GM21528 (cell line): ENCODE data around the gene HOXC5.

ENCODE experiments used
- ATAC-seq: cut with Tn5 transposase; IDR thresholded peaks from one replicate; pipeline ENCODE4 v1.9.1; 2021; ENCODE audit warnings: mild to moderate bottlenecking, moderate library complexity; ENCODE audit not compliant: unreplicated experiment, low FRiP score

Gene HOXC5

DNA sequence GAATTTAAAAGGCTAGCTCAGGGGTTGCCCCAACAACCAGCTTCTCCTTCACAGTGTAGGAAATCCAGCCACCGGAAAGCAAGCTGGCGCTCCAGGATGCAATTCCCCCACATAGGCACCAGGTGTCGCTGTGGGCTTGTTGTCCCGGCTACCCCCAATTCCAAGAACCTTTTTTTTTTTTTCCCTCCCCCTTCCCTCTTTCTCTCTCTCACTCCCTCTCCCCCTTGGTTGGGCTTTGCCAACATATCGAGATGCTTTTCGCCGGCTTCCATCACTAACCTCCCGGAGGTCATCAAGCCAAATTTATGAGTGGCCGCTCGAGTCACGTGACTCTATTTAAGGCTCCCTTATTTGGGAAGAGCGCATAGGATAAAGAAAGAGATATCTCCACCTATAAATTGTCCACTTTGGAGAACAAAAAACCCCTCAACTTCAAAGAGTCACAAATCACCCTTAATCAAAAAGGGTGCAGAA is at the start of gene HOXC5:
Gene HOXC5, plus strand, starts transcription at position 424 of the 474 bp plus-strand sequence. CDS start 73 bp downstream, outside the sequence.
- no peak for ATAC-seq

DNA sequence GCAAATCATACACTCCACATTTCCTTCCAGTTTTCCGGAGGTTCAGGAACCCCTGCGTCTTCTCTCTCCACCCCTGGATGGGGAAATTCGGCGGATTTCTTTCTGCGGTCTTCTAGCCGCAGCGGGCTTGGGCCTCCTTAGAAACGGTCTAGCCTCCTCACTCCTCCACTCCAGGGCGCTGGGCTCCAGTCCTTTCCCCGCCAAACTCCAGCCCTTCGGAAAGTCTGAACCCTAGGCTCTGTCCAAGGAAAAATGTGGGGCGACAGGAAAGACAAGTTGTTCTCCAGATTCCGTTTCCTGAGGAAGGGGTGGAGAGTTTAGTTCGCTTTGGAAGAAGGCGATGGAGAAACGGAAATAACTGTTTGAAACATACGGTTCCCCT is 49.3 kb upstream of the HOXC5 start:
- no peak for ATAC-seq

DNA sequence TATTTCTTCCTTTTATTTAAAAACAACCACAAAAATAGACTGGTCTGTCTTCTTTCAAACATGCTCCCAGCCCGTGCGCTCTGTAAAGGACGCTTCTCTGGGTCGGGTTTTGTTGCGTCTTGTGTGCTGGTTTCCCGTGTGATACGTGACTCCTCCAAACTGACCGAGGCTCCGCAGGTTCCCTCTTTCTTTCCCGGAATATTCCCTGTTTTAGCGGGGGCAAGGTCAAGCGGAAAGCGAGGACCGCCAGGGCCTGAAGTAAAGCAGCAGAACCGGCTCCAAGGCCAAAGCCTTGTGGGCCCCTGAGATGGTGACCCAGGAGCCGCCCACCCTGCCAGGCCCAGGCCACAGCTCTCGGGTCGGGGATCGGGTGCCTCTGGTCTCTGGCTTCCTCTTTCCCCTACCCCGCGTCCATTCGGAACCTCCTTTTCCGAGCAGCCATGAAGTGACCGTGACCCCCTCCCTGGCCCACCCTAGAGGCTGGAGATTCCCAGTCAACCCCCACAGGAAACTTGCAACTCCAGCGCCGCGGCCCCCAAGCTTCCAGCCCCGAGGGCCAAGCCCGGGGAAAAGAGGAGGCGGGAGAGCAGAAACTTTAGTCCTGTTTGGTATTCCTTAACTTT is 48.8 kb upstream of the HOXC5 start:
- no peak for ATAC-seq

DNA sequence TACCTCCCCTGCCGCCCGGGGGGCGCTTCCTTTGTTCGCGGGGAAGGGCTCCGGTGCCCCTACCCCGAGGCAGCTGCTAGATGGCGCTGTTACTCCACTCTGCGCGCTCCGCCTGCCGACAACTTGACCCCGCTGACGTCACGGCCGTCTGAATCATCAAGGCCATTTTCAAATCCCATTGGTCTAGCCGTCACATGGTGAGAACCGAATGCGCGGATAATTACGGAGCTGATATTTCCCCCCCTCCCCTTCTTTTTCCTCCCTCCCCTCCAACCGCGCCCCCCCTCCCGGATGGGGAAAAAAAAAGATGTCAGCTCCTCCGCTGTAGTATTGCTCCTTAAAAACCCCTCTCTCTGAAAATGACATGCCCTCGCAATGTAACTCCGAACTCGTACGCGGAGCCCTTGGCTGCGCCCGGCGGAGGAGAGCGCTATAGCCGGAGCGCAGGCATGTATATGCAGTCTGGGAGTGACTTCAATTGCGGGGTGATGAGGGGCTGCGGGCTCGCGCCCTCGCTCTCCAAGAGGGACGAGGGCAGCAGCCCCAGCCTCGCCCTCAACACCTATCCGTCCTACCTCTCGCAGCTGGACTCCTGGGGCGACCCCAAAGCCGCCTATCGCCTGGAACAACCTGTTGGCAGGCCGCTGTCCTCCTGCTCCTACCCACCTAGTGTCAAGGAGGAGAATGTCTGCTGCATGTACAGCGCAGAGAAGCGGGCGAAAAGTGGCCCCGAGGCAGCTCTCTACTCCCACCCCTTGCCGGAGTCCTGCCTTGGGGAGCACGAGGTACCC is 47.8 kb upstream of the HOXC5 start, which contains the start of gene HOXC10:
Gene HOXC10, plus strand, starts transcription at position 246 of the 791 bp plus-strand sequence. Its CDS starts 114 bp downstream, at position 360.
- no peak for ATAC-seq

DNA sequence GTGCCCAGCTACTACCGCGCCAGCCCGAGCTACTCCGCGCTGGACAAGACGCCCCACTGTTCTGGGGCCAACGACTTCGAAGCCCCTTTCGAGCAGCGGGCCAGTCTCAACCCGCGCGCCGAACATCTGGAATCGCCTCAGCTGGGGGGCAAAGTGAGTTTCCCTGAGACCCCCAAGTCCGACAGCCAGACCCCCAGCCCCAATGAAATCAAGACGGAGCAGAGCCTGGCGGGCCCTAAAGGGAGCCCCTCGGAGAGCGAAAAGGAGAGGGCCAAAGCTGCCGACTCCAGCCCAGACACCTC is 47.2 kb upstream of the HOXC5 start:
- no peak for ATAC-seq

DNA sequence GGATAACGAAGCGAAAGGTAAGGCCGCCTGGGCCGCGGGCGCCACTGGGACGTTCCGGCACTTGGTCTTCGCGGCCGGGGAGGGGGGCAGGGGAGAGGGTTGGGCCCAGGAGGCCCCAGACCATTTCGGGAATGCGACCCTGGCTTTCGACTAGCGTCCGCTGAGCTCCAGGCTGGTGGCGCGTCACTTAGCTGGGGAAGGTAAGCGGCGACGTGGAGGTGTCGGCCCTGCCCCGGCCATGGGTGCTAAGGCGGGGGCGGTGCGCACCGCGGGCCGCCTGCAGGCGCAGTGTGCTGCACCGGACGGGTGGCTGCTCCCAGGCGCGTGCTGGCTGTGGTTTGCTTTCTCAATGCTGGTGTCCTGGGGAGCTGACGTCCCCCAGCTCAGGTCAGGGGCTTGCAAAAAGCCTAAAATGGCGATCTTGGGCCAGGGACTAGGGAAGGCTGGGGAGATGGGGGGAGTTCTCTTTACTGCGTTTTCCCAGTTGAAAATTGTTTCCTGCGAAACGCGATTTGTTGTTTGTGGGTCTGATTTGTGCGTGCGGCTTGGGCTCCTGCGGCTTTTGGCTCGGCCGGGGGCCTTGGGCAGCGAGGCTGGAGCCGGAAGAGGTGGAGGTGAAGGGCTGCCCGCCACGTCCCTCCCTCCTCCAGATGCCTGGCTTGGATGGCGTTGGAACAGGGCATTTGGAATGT is 46.7 kb upstream of the HOXC5 start:
- no peak for ATAC-seq

DNA sequence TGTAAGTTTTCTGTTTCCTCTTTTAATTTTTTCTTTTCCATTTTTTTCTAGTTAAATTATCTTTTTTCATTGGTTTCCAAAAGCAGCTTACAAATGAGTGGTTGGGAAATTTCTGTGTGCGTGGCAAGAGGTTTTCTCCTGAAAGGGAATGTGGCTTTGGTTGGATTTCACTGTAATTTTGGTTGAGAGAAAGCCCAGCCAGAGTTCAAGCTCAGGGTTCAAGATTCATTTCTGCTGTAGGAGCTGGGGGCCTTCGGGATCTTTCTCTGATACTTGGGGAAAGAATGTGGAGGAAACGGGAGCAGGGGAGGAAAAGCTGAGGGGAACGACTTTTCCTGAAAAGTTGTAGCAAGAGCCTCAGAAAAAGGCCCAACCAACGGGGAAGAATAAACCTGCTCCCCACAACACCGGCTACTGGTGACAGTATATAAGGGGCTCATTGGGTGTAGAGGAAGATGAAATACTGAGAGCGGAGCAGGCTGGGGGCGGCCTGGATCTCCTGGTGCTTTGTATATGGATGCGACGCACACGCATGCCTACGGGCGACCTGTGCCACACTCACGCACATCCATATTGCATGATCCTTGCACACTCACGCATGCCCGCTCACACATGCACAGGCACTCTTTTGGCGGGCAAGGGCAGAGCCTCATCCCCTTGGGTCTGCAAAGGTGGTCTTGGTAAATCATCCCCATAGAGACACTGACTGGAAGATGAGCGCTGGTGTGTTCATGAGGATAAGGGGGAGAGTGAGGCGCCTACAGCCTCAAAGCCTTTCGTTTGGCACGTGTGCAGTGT is 46.0 kb upstream of the HOXC5 start:
- no peak for ATAC-seq

DNA sequence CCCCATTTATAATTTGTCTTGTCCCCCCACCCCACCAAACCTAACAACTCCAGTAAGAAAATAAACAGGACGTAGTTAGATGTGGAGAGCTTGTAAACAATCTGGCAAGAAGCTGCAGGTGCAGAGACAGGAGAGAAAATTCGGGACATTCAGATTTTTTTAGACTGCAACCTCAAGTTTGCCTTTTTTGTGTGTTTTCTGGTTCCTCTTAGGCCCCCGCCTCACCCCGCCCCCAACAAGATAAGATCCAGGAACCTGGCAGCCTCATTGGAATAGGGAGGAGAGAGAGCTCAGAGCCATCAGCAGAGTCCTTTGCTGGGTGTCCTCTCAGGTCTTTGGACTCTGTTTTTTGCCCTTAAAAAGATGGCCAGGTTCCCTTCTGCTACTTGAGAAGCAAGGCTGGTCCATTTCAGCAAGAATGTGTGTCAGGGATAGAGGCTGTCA is 45.0 kb upstream of the HOXC5 start:
- ATAC-seq: no peak

DNA sequence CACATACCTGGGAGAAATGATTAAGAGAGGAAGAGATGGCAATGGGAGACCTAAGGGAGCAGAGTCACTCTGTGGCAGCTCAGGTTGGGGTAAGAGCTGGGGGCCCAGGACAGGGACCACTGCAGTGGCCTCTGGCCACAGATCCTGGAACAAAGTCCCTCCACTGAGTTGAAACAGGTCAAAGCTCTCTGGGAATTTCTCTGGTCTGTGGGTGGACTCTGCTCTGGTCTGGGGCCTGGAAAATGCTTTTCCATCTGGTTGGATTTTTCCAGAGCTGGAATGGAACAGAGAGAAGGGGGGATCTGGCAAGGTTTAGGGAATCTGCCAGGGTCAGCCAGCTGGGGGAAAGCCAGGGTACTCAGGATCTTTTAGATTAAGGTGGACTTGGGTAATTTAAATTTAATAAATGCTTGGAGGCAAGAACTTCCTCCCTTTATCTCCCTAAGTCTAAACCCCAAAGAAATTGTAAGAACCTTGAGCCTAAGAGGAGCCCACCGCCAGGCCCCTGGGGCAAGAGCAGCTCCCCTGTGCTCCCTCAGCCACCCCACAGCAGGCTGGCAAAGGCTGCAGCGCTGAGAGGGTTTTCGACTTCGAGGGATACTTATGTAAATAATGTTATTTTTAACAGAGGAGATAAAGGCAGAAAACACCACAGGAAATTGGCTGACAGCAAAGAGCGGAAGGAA is 44.2 kb upstream of the HOXC5 start:
- no peak for ATAC-seq

DNA sequence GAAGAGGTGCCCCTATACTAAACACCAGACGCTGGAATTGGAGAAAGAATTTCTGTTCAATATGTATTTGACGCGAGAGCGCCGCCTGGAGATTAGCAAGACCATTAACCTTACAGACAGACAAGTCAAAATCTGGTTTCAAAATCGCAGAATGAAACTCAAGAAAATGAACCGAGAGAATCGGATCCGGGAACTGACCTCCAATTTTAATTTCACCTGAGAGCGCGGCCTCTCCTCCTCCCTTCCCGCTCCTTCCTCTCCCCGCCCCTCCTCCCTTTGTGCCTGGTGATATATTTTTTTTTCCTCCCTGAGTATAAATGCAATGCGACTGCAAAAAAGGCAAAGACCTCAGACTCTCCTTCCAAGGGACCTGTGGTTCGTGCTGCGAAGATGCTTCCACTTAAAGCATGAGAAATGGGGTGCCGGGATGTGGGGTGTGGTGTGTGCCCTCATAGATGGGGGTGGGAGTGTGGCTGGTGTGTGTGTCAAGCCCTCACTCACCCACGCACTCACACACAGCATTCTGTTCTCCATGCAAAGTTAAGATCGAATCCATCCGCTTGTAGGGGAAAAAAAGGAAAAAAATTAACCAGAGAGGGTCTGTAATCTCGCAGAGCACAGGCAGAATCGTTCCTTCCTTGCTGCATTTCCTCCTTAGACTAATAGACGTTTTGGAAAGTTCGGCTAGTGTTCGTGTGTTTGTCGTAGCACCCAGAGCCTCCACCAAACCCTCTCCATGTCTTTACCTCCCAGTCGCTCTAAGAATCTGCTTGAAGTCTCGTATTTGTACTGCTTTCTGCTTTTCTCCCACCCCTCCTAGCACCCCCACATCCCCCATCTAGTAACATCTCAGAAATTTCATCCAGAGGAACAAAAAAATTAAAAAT is 43.4 kb upstream of the HOXC5 start:
- no peak for ATAC-seq

DNA sequence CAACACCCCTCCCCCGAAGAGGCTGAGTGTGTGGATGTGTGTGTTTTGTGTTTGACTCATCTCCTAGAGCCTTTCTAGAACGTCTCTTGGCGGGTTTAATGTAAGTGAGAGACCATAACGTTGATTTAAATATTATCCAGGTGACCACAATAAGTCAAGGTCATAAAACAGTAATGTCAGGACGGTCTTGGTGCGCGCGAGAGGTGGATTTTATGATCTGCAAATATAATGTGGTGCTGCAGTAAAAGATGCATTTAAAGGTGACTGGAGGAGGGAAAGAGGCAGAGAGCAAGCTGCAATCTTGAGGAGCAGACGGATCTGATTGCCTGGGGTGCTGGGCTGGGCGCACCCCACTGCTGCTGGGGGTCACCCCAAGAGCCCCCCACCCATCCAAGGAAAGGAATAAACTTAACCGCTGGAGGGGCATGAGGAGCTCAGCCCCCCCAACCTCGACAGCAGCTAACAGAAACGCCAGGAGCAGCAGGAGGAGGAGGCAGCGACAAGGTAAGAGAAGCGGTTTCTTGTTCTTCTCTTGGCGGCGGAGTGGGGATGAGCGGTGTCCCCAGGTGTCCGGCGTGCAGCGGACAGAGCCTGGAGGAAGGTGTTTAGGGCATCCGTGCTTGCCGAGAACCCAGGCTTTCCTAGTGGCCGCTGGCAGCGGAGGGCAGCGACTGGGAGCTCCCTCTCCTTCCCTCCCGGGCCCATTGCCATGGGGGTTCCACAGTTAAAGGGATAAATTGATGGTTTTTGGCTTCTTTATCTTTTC is 42.4 kb upstream of the HOXC5 start:
- no peak for ATAC-seq

DNA sequence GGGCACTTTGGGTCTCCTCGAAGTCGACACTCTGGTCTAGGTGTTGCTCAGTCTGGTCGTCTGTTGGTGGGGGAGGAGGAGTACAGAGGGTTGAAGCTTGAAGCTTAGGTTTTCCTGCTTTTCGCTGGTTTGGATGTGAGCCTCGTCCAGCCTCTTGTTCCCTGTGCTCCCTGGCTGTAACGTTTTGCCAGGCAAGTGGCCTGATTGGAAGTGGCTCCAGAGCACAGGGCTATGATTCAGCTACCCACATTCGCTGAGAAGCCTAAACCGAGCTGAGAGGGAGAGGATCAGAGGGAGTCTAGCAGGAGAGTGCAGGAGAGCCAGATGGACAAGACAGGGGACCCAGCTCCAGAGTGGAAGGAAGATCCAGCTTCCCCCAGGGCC is 41.8 kb upstream of the HOXC5 start:
- ATAC-seq: no peak

DNA sequence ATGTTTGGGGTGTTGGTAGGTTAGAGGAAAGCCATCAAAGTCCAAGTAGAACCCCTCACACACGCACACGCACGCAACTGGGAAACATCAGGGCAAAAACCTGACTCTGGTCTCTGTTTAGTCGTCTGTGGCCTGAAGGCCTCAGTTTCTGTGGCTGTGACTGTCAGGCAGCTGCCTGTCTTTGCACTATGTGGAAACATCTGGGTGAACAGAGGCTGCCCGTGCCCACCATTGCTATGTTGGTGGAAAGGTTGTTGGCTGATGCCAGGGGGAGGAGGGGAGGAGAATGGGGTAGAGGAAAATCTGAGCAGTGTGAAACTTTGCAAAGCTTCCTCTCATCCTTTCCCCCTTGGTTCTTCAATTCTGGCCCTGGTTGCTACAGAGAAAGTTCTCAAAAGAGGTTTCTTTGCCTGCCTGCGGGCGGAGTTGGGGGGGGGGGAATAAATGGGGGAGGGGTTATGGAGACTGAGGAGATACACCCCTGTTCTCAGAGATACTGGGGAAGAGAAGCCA is 40.4 kb upstream of the HOXC5 start:
- ATAC-seq: no peak

DNA sequence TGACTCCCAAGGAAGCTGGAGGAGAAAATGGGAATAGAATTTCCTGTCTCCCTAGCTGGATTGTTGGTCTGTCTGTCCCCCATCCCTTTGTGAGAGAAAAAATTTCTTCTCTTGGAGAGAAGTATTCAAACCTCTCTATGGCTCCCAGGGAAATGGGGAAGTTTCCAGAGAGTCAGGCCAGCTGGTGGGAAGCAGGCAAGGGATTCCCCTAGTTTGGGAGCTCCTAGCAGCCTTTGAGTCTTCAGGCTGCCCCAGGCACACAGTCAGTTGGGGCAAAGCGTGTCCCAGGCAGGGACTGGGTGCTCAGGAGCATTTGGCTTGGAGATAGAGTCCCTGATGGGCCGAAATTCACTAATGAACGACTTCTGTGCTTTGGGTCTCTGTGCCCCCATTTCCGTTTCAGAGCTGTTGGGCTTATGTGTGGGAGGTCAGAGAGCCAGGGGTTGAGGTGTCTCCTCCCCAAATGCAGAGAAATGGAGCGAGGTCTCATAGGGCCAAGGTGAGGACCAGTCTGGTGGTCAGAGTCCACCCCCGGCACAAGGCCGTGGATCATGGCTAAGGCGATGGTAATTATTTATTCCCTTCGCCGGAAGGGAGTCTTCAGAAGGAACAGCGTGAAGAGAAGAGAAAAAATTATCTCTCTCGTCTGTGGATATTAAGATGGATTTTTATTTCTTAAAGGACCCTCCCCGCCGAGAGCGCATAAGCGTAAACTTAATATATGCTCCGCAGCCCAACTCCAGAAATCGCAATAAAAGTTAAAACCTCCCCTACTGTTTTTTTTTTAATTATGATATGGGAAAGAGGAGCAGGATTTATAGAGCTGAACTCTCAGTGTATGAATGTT is 39.5 kb upstream of the HOXC5 start:
- ATAC-seq: no peak

DNA sequence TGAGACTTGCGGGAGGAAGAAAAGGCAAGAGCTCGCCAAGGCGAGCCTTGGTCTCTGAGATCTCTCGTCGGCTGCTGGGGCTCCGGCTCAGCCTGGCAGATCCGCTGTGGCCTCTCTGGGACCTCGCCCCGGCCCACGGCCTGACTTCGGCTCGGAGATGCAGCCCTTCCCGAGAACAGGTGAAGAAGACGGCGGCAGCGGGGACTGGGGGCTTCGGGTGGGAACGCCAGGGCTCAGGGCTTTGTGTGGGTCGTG is 38.9 kb upstream of the HOXC5 start:
- ATAC-seq: no peak

DNA sequence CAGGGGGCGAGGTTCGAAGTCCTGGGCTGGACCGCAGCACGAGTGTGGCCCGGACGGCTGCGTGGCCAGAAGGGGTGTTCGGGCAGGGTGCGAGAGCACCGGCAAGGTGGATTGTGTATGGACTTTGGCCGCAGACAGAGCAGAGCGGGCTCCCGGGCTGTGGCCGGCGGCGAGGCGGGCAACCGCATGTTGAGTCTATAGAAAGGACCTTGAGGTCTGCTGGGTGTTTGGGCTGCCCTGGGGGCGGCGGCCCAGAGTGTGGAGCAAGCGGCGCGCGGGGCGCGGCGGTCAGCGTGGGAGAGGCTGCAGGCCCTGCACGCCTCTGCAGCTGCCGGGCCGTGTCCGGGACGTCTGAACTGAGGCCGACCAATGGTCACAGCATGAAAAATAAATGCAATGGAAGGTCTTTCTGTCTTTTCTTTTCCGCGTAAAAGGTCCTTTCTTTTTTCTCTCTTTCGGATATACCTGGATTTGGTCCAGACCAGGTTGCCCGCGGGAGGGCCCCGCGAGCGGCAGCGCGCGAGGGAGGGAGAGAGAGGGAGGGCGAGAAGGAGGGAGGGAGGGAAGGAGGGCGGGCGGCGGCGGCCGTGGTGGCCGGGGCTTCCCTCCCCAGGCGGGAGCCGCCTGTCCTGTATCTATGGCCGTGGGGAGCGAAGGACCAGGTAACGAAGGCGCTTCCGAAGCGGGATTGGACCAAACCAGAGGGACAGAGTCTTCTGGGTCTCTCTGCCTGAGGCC is 38.4 kb upstream of the HOXC5 start:
- ATAC-seq: no peak

DNA sequence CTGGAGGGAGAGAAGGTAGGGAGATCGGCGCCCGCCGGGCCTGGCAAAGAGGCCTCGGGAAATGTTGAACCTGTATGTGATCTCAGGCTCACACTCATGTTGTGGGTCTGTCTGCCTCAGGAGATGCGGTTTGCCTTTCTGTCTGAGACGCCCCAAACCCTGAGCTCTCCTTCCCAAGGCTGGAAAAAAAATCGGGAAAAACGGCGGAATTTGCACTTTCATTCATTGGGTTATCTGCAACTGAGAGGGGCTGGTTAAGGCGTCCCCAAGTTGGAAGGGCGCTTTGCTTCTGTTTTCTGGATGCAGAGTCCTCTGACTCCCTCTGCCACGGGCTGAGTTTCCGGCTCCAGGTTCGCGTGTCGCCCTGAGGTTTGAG is 37.9 kb upstream of the HOXC5 start:
- no peak for ATAC-seq
